ENCODE data around the gene ANKRD29. TPM values are rescaled to one million over a fixed set of nuclear protein-coding genes. Genes with fewer than 3 reads are reported as not detected.

Gene ANKRD29
- total RNA-seq, 1 donor from 2014 or later, result 0.50 TPM

GRCh38 chr18:23650968-23651927, 11.5 kb downstream of the ANKRD29 start:
- no peak for TF ChIP-seq CTCF (IDR thresholded peaks at IDR 0.05)
- Mint-ChIP-seq H3K4me1 (ENCODE audit: low read depth) (no peaks in the 10 kb centered on the region), H3K27me3 (ENCODE audit: low read depth) (peaks cover 8% of the 10 kb centered on the region), H3K4me3 (ENCODE audit: unreplicated experiment) (no peak overlapping the region), H3K27ac (ENCODE audit: unreplicated experiment) (no peak overlapping the region), H3K36me3 (ENCODE audit: low read depth) (no peaks in the 10 kb centered on the region), H3K9me3 (ENCODE audit: low read depth) (no peaks in the 10 kb centered on the region)
- DNase-seq (ENCODE audit: low spot score), result no peak

GRCh38 chr18:23648940-23649607, 13.6 kb downstream of the ANKRD29 start:
- no peak for DNase-seq (ENCODE audit: low spot score)
- Mint-ChIP-seq H3K9me3 (ENCODE audit: low read depth) (no peaks in the 10 kb centered on the region), H3K4me1 (ENCODE audit: low read depth) (no peaks in the 10 kb centered on the region), H3K27ac (ENCODE audit: unreplicated experiment) (no peak overlapping the region), H3K4me3 (ENCODE audit: unreplicated experiment) (no peak overlapping the region), H3K36me3 (ENCODE audit: low read depth) (no peaks in the 10 kb centered on the region), H3K27me3 (ENCODE audit: low read depth) (peaks cover 16% of the 10 kb centered on the region)
- no peak for TF ChIP-seq CTCF (IDR thresholded peaks at IDR 0.05)

- Mint-ChIP-seq H3K27ac (ENCODE audit: unreplicated experiment) (no peak overlapping the region), H3K4me3 (ENCODE audit: unreplicated experiment) (no peak overlapping the region), H3K4me1 (ENCODE audit: low read depth) (no peaks in the 10 kb centered on the region), H3K27me3 (ENCODE audit: low read depth) (peaks cover 21% of the 10 kb centered on the region), H3K9me3 (ENCODE audit: low read depth) (no peaks in the 10 kb centered on the region), H3K36me3 (ENCODE audit: low read depth) (no peaks in the 10 kb centered on the region)
- no peak for TF ChIP-seq CTCF (IDR thresholded peaks at IDR 0.05)
- DNase-seq (ENCODE audit: low spot score), result no peak
Observed at GRCh38 chr18:23648456-23648855, 14.3 kb downstream of the ANKRD29 start.

DNA sequence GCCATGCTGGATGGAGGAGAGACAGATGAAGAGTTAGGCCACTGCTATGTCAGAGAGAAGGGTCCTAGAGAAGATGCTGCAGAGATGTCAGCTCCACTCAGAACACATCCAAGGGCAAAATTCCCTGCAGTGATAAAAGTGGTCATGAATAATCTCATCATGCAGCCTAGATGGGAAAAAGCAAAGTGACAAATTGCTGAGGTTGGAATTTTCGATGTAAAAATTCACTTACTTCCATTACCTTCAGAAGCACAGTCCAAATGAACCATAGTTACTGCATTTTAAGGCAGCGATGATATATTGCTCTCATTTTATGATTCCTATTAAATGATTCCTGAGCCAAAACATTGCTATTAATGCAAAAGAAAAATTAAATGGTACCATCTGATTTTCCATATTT, 16.4 kb downstream of the ANKRD29 start:
- Mint-ChIP-seq H3K36me3 (ENCODE audit: low read depth) (no peaks in the 10 kb centered on the region), H3K4me3 (ENCODE audit: unreplicated experiment) (no peak overlapping the region), H3K4me1 (ENCODE audit: low read depth) (no peaks in the 10 kb centered on the region), H3K27ac (ENCODE audit: unreplicated experiment) (no peak overlapping the region), H3K9me3 (ENCODE audit: low read depth) (no peaks in the 10 kb centered on the region), H3K27me3 (ENCODE audit: low read depth) (peaks cover 29% of the 10 kb centered on the region)
- no peak for DNase-seq (ENCODE audit: low spot score)
- no peak for TF ChIP-seq CTCF (IDR thresholded peaks at IDR 0.05)

GRCh38 chr18:23645568-23646175, 17.0 kb downstream of the ANKRD29 start:
- H3K27me3 Mint-ChIP-seq (ENCODE audit: low read depth), result peaks cover 29% of the 10 kb centered on the region
- no peak for DNase-seq (ENCODE audit: low spot score)
- no peak overlapping the region for H3K27ac Mint-ChIP-seq (ENCODE audit: unreplicated experiment)

More at GRCh38 chr18:23645568-23646175, 17.0 kb downstream of the ANKRD29 start:
- no peak for TF ChIP-seq CTCF (IDR thresholded peaks at IDR 0.05)
- no peaks in the 10 kb centered on the region for H3K9me3 Mint-ChIP-seq (ENCODE audit: low read depth)
- H3K4me1 Mint-ChIP-seq (ENCODE audit: low read depth), result no peaks in the 10 kb centered on the region
- no peak overlapping the region for H3K4me3 Mint-ChIP-seq (ENCODE audit: unreplicated experiment)
- H3K36me3 Mint-ChIP-seq (ENCODE audit: low read depth), result no peaks in the 10 kb centered on the region

Measured in chondrocyte (in vitro differentiated cells).